HG02943 (cell line): ENCODE data around the gene VSIR.

Experiments used
- ATAC-seq: cut with Tn5 transposase; IDR thresholded peaks from one replicate; pipeline ENCODE4 v1.9.1; 2021; ENCODE audit warnings: mild to moderate bottlenecking, low read depth, moderate library complexity; ENCODE audit not compliant: unreplicated experiment

VSIR gene

GRCh38 chr10:71807557-71808510 is 34.5 kb upstream of the VSIR start:
- ATAC-seq = no peak

GRCh38 chr10:71806704-71807556 is 33.6 kb upstream of the VSIR start:
- no peak for ATAC-seq

DNA sequence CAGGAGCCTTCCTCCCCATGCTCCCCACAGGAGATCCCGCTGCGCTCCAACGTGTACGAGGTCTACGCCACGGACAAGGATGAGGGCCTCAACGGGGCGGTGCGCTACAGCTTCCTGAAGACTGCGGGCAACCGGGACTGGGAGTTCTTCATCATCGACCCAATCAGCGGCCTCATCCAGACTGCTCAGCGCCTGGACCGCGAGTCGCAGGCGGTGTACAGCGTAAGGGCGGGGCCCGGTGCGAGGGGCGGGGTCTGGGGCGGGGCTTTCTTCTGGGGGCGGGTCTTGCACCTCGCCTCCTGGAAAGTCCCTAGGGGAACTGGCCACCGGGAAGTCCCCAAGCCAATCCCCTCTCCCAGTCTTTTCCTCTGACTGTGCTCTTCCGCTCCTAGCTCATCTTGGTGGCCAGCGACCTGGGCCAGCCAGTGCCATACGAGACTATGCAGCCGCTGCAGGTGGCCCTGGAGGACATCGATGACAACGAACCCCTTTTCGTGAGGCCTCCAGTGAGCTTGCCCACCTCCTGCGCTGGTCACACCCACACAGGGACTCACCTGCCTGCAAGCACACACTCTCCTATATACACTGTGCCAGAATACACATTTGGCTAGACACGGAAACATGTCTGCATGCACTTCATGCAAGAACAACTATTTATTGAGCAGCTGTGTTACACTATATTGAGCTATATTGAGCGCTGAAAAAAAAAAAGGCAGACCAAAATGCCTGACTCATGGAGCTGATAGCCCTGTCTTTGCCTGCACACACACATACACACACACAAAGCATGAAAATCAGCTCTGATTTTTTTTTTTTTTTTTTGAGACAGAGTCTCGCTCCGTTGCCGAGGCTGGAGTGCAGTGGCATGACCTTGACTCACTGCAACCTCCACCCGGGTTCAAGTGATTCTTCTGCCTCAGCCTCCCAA is 32.7 kb upstream of the VSIR start:
- no peak for ATAC-seq

- ATAC-seq = no peak
These were observed 30.8 kb upstream of the VSIR start for GRCh38 chr10:71804077-71804476.

DNA sequence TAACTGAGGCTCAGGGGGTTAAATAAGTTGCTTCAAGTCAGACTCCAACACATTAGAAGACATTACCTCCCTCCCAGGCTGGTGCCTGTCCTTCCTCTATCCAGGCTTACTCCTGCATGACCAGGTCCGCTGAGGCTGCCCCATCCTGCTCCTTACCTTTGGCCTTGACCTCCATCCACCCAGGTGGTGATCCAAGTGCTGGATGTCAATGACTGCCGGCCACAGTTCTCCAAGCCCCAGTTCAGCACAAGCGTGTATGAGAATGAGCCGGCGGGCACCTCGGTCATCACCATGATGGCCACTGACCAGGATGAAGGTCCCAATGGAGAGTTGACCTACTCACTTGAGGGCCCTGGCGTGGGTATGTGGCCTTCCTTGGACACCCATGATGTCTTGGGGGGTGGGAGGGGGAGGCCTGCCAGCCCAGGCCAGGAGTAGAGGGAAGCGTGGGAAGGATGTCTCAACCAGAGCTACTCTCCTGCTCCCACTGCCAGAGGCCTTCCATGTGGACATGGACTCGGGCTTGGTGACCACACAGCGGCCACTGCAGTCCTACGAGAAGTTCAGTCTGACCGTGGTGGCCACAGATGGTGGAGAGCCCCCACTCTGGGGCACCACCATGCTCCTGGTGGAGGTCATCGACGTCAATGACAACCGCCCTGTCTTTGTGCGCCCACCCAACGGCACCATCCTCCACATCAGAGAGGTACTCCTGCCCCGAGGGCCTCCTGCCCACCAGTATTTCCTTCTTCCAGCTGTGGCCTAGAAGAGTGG is 29.6 kb upstream of the VSIR start:
- no peak for ATAC-seq

- no peak for ATAC-seq
These were observed 28.9 kb upstream of the VSIR start for GRCh38 chr10:71802235-71802634.

DNA sequence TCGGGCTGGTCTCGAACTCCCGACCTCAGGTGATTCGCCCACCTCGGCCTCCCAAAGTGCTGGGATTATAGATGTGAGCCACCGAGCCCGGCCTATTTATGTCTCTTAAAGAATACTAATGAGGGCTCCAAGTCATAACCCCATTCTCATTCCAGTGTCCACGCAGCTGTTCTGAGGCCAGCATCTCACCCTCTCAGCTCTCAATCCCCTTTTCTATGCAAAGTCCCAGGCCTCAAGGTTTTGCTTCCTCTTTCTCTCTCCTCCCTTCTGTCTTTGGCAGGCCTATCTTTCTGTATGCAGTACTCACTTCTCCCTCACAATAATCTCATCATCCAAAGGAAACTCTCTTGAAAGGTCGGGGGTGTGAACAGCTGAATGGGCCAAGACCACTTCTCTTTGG is 28.0 kb upstream of the VSIR start:
- peak; percentile 66 for ATAC-seq

- ATAC-seq = no peak
These were observed 26.5 kb upstream of the VSIR start for GRCh38 chr10:71799608-71800453.

DNA sequence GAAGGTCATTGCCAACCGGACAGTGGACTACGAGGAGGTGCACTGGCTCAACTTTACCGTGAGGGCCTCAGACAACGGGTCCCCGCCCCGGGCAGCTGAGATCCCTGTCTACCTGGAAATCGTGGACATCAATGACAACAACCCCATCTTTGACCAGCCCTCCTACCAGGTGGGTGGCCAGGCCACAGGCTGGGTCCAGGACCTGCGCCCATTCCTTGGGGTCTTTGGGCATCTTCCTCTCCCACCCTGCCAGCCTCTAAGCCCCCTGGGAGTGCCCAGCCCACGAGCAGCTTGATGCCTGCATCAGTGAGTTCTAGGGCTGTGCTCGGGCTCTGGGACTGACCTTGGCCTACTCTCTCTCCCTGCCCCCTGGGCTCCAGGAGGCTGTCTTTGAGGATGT is 25.8 kb upstream of the VSIR start:
- ATAC-seq = no peak

GRCh38 chr10:71798308-71798624 is 24.9 kb upstream of the VSIR start:
- no peak for ATAC-seq

- ATAC-seq = no peak
These were observed 24.4 kb upstream of the VSIR start for GRCh38 chr10:71797533-71798307.

GRCh38 chr10:71796749-71797405 is 23.6 kb upstream of the VSIR start:
- no peak for ATAC-seq

DNA sequence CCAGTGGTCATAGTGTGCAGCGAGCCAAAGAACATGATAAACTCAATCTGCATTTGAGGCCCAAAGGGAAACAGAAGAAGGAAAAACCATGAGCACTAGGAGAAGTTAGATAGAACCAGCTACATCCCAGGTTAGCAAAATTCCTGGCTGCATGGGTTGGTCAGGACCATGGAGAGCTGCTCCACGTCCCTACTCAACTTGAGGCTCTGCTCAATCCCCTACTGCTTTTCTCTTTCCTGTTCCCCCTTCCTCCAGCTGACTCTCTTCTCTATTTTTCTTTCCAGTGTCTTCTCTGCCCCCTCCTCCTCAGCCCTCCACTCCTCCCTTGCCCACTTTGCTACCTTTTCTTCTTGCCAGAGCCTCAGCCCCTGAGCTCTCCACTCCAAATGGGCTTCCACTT is 21.9 kb upstream of the VSIR start:
- ATAC-seq = no peak

DNA sequence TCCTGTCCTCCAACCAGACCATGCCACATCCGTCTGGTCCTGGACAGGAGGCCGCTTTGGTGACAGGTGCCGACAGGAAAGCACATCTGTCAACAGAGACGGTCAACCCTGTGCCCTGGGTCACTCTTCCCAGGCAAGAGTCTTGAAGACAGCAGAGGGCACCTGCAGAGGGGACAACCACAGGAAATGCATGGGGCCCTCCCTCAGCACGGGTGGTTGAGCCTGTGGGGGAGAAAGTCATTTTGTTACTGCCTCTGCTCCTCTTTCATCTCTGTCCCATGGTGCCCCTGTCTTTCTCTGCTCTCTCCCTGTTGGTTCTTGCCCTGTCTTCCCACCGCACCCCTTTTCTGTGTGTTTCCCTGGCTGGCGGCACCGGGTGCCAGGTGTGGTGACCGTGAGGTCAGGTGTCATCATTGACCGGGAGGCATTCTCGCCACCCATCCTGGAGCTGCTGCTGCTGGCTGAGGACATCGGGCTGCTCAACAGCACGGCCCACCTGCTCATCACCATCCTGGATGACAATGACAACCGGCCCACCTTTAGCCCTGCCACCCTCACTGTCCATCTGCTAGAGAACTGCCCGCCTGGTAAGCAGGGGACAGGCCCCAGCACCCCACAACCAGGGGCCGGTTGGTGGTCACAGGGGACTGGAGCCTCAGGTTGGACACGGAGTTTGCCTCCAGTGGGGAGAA is 17.6 kb upstream of the VSIR start:
- ATAC-seq = no peak

GRCh38 chr10:71789871-71790270 is 16.6 kb upstream of the VSIR start:
- ATAC-seq = no peak

DNA sequence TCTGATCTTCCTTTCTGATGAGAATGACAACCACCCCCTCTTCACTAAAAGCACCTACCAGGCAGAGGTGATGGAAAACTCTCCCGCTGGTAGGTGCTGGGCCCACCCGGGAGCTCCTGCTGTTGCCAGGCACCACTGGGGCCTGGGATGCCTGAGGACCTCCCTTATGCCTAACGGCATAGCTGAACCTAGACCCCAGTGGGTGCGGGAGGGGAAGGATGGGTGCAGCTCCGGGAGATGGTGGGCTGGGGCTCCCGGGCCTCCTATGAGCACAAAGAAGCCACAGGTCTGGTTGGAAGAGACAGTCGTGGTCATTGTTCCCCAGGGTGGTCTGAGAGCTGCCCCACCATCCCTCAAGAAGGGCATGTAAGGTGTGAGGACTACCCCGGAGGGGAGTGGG is 15.6 kb upstream of the VSIR start:
- ATAC-seq = no peak

GRCh38 chr10:71784679-71785272 is 11.5 kb upstream of the VSIR start:
- ATAC-seq = no peak
